ENCODE measurements around the gene TFDP1.

Gene TFDP1

DNA sequence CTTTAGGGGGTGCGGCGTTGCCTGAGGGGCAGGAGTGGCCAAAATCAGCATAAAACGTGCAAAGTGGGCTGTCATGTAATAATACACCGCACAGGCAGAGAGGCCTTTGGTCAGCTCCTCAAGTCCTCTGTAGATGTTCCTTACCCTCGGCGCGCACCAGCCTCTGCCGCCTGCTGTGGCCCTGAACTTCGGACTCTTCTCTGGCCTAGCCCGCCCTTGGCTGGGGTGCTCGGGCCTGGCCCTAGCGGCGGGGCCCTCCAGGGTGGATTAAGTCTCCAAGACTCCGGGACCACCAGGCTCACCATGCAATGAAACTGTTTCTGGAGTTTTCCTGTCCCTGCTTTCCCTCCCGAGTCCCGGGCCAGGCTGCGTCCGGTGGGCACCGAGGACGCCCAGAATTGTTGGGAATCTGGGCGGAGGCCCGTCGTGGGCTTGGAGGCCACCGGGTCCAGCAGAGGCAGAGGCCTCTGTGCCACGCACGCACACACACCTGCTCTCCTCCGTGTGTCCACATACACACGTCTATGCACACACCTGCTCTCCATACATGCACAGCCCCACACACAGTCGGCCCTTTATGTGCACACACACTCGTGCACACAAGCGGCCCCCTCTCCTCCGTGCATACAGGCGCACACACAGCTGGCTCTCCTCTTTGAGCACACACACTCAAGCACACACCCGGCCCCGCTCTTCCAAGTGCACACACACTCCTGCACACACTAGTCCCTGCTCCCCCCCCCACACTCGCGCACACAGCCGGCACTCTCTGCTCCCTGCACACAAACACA, 1.5 kb upstream of the TFDP1 start:
- Histone ChIP-seq H3K9ac (ENCODE audit: low read length) (no peak overlapping the region), H3K36me3 (ENCODE audit: insufficient read depth, low read length) (peaks cover 28% of the 10 kb centered on the region), H3K9me3 (ENCODE audit: low read length) (no peaks in the 10 kb centered on the region; the same call in 1 of the 2 replicates), H3K4me2 (ENCODE audit: low read length) (no peak overlapping the region), H3K4me3 (ENCODE audit: low read depth, low read length, poor library complexity, severe bottlenecking) (peak overlapping the region; percentile 25), H2AFZ (ENCODE audit: low read length) (no peak overlapping the region), H4K20me1 (ENCODE audit: insufficient read depth, low read length) (no peaks in the 10 kb centered on the region), H3K4me1 (ENCODE audit: insufficient read depth, low read length, severe bottlenecking) (peaks cover 20% of the 10 kb centered on the region), H3K27me3 (ENCODE audit: insufficient read depth, low read length) (no peaks in the 10 kb centered on the region), H3K9me2 (ENCODE audit: low read depth, low read length) (no peaks in the 10 kb centered on the region), H3K79me2 (ENCODE audit: insufficient read depth, low read length) (peaks cover 28% of the 10 kb centered on the region), H3K27ac (ENCODE audit: low read depth, low read length, poor library complexity, severe bottlenecking) (no peak overlapping the region), H3F3A (ENCODE audit: insufficient read depth, low read length) (no peaks in the 10 kb centered on the region)
- TF ChIP-seq, protein P1, sequence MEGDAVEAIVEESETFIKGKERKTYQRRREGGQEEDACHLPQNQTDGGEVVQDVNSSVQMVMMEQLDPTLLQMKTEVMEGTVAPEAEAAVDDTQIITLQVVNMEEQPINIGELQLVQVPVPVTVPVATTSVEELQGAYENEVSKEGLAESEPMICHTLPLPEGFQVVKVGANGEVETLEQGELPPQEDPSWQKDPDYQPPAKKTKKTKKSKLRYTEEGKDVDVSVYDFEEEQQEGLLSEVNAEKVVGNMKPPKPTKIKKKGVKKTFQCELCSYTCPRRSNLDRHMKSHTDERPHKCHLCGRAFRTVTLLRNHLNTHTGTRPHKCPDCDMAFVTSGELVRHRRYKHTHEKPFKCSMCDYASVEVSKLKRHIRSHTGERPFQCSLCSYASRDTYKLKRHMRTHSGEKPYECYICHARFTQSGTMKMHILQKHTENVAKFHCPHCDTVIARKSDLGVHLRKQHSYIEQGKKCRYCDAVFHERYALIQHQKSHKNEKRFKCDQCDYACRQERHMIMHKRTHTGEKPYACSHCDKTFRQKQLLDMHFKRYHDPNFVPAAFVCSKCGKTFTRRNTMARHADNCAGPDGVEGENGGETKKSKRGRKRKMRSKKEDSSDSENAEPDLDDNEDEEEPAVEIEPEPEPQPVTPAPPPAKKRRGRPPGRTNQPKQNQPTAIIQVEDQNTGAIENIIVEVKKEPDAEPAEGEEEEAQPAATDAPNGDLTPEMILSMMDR (IDR thresholded peaks at IDR 0.05; ENCODE audit: low read length) = no peak
- no peak for TF ChIP-seq EZH2 (IDR thresholded peaks at IDR 0.05; ENCODE audit: borderline replicate concordance, low read length)

DNA sequence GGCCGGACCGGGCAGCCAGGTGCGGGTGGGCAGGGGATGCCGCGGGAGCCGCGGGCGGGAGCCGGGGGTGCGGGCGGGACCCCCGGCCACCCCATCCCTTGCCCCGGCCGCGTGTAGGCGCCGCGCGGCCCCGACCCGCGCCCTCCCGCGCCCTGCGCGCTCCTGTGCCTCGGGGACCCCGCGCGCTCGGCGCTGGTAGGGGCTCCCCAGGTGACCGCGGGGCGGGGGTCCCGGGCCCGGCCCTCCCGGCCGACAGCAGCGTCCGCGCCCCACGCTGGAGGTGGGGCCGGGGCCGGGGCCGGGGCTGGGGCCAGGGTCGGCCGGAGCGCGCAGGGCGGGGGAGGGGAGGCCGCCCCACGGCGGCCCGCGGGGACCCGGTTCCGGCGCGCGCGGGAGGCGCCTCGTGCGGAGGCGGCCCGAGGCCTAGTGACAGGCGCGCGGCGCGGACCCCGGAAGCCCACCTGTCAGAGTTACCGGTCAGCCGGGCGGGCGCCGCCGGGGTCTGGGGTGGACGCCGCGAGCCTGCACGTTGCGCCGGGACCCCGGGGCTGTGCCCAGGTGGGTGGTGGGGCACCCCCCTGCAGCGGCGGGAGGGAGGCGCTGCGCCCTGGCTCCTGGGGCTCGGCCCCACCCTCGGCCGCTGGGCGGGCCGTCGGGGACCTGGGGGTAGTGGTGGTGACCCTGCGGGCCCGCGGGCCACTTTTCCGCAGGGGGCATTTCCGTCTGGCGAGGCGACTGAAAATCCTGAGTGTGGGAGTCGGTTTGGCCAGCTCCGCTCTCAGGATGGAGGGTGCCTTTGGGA, 518 bp downstream of the TFDP1 start:
- Histone ChIP-seq H3K4me1 (ENCODE audit: insufficient read depth, low read length, severe bottlenecking) (peaks cover 20% of the 10 kb centered on the region), H3K4me3 (ENCODE audit: low read depth, low read length, poor library complexity, severe bottlenecking) (peak overlapping the region; percentile 98), H4K20me1 (ENCODE audit: insufficient read depth, low read length) (no peaks in the 10 kb centered on the region), H3F3A (ENCODE audit: insufficient read depth, low read length) (no peaks in the 10 kb centered on the region), H3K27me3 (ENCODE audit: insufficient read depth, low read length) (no peaks in the 10 kb centered on the region), H3K36me3 (ENCODE audit: insufficient read depth, low read length) (peaks cover 48% of the 10 kb centered on the region), H3K79me2 (ENCODE audit: insufficient read depth, low read length) (peaks cover 48% of the 10 kb centered on the region), H3K9me2 (ENCODE audit: low read depth, low read length) (no peaks in the 10 kb centered on the region), H3K9ac (ENCODE audit: low read length) (peak overlapping the region; percentile 98), H2AFZ (ENCODE audit: low read length) (no peak overlapping the region), H3K9me3 (ENCODE audit: low read length) (peaks cover 9% of the 10 kb centered on the region), H3K4me2 (ENCODE audit: low read length) (peak overlapping the region; percentile 95), H3K27ac (ENCODE audit: low read depth, low read length, poor library complexity, severe bottlenecking) (peak overlapping the region; percentile 33)
- TF ChIP-seq EZH2 (IDR thresholded peaks at IDR 0.05; ENCODE audit: borderline replicate concordance, low read length) = no peak
- TF ChIP-seq, protein P1 (IDR thresholded peaks at IDR 0.05; ENCODE audit: low read length) = no peak

DNA sequence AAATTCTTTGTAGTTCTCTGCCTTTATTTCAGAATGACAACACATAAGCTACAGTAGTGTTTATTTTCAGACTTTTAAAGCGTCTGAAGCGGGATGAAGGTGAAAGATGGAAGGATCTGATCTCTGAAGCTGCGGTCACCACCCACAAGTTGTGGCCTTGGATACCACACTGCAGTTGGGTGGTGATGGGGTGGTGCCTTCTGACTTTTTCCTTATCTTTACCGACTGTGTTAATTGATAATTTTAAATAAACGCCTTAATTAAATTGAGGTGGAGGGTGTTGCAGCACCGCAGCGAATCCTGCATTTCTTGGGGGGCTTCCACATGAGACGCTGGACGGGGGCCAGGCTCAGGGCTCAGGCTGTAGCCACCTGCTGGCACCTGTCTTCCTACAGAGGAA, 1.3 kb downstream of the TFDP1 start:
- no peak for TF ChIP-seq EZH2 (IDR thresholded peaks at IDR 0.05; ENCODE audit: borderline replicate concordance, low read length)
- TF ChIP-seq, protein P1 (IDR thresholded peaks at IDR 0.05; ENCODE audit: low read length) = no peak
- H4K20me1 ChIP-seq (ENCODE audit: insufficient read depth, low read length) = no peaks in the 10 kb centered on the region
- peaks cover 20% of the 10 kb centered on the region for H3K4me1 ChIP-seq (ENCODE audit: insufficient read depth, low read length, severe bottlenecking)
- H3K27ac ChIP-seq (ENCODE audit: low read depth, low read length, poor library complexity, severe bottlenecking) = peak overlapping the region; percentile 33
- H3K79me2 ChIP-seq (ENCODE audit: insufficient read depth, low read length) = peaks cover 55% of the 10 kb centered on the region
- no peaks in the 10 kb centered on the region for H3F3A ChIP-seq (ENCODE audit: insufficient read depth, low read length)
- H3K9me3 ChIP-seq (ENCODE audit: low read length) = peaks cover 12% of the 10 kb centered on the region
- no peak overlapping the region for H2AFZ ChIP-seq (ENCODE audit: low read length)
- H3K27me3 ChIP-seq (ENCODE audit: insufficient read depth, low read length) = no peaks in the 10 kb centered on the region
- H3K9ac ChIP-seq (ENCODE audit: low read length) = peak overlapping the region; percentile 98
- H3K4me2 ChIP-seq (ENCODE audit: low read length) = peak overlapping the region; percentile 95
- peak overlapping the region; percentile 98 for H3K4me3 ChIP-seq (ENCODE audit: low read depth, low read length, poor library complexity, severe bottlenecking)
- H3K36me3 ChIP-seq (ENCODE audit: insufficient read depth, low read length) = peaks cover 56% of the 10 kb centered on the region
- no peaks in the 10 kb centered on the region for H3K9me2 ChIP-seq (ENCODE audit: low read depth, low read length)
